ENCODE results near the gene UCHL5.

GRCh38 chr1:193011406-193011805 lies 47.8 kb downstream of the UCHL5 start:
- TF ChIP-seq CTCF (IDR thresholded peaks at IDR 0.05): no peak
- no peak for TF ChIP-seq POLR2A (IDR thresholded peaks at IDR 0.05)
